Keratinocyte (primary cell): ENCODE results near the gene FZR1. TPM values are rescaled to one million over a fixed set of nuclear protein-coding genes. Genes with fewer than 3 reads are reported as not detected.
"Not testable (repeated sequence)": the region's sequence is repeated elsewhere in the genome, so short reads cannot be mapped to it uniquely, and the experiment has no call there.

Source experiments
- DNase-seq: peaks from one replicate; pipeline ENCODE4 v3.0.0-alpha.2; 2011; ENCODE audit warnings: low read depth, missing footprints, low spot score
- FAIRE-seq: peaks from 2 replicates; lab custom pipeline; 2011; peaks lifted over from hg19 to GRCh38; lab: Jason Lieb, UNC
- H2AFZ ChIP-seq: 2 replicates; pipeline ENCODE4 v1.6.0; 2012; ENCODE audit warnings: low read length, control low read depth, inconsistent platforms; ENCODE audit not compliant: control insufficient read depth
- H3K27ac ChIP-seq: 2 replicates; pipeline ENCODE4 v1.5.1; 2011; ENCODE audit warnings: low read length; ENCODE audit not compliant: control insufficient read depth, insufficient read depth
- H3K27me3 ChIP-seq: 3 replicates; pipeline ENCODE4 v1.6.0; 2011; ENCODE audit warnings: low read length; ENCODE audit not compliant: control insufficient read depth, insufficient read depth; ENCODE audit errors: extremely low read depth
- H3K36me3 ChIP-seq, 2 experiments: 2 replicates in 1 of 2; 3 replicates in 1 of 2; pipeline ENCODE4 v1.5.1; 2011; ENCODE audit warnings: low read length in 2 of 2, mild to moderate bottlenecking in 1 of 2; ENCODE audit not compliant: control insufficient read depth in 2 of 2, insufficient read depth in 2 of 2; ENCODE audit errors: extremely low read depth in 1 of 2
- H3K4me1 ChIP-seq: 3 replicates; pipeline ENCODE4 v1.5.1; 2011; ENCODE audit warnings: low read length; ENCODE audit not compliant: control insufficient read depth, insufficient read depth; ENCODE audit errors: extremely low read depth
- H3K4me2 ChIP-seq: 3 replicates; pipeline ENCODE4 v1.6.0; 2011; ENCODE audit warnings: low read depth, low read length; ENCODE audit not compliant: control insufficient read depth, insufficient read depth; ENCODE audit errors: extremely low read depth
- H3K4me3 ChIP-seq, 3 experiments: fragments of 200-600 bp in 1 of 3; sonication (generic) in 1 of 3; 2 replicates in 2 of 3; 3 replicates in 1 of 3; pipeline ENCODE4 v1.5.1; 2011 to 2016; ENCODE audit warnings: low read length in 3 of 3, mild to moderate bottlenecking in 3 of 3, control low read depth in 2 of 3, inconsistent platforms in 1 of 3, low read depth in 1 of 3, mixed read lengths in 1 of 3, mixed run types in 1 of 3, moderate library complexity in 1 of 3; ENCODE audit not compliant: control insufficient read depth in 2 of 3, insufficient read depth in 2 of 3; ENCODE audit errors: extremely low read depth in 1 of 3
- H3K79me2 ChIP-seq: 2 replicates; pipeline ENCODE4 v1.6.0; 2012; ENCODE audit warnings: low read length; ENCODE audit not compliant: control insufficient read depth, insufficient read depth
- H3K9ac ChIP-seq: 3 replicates; pipeline ENCODE4 v1.6.0; 2011; ENCODE audit warnings: low read length; ENCODE audit not compliant: control insufficient read depth, insufficient read depth; ENCODE audit errors: extremely low read depth
- H3K9me1 ChIP-seq: 3 replicates; pipeline ENCODE4 v1.6.0; 2011; ENCODE audit warnings: low read length; ENCODE audit not compliant: control insufficient read depth, insufficient read depth; ENCODE audit errors: extremely low read depth
- H3K9me3 ChIP-seq: 2 replicates; pipeline ENCODE4 v1.5.1; 2012; ENCODE audit warnings: low read depth, low read length; ENCODE audit not compliant: control insufficient read depth
- H4K20me1 ChIP-seq: 3 replicates; pipeline ENCODE4 v1.6.0; 2011; ENCODE audit warnings: low read length; ENCODE audit not compliant: control insufficient read depth, insufficient read depth; ENCODE audit errors: extremely low read depth
- EZH2 ChIP-seq: IDR thresholded peaks from one replicate; pipeline ENCODE4 v1.6.1; 2012; ENCODE audit warnings: inconsistent platforms, mild to moderate bottlenecking, low read length, moderate library complexity
- dilution Hi-C: fragments of 300-500 bp; cut with MboI; formaldehyde crosslinking; loops from one replicate; pipeline ENCODE4 v1.7.0; 2020; ENCODE audit warnings: low sequenced_read_pairs; ENCODE audit not compliant: extremely low pct_ligation_motif_present
- polyA plus RNA-seq, 5 experiments: library from polyadenylated mRNA; depleted of rRNA in 3 of 5; stranded (reverse) in 3 of 5; stranded (forward) in 1 of 5; unstranded in 1 of 5; fragments of >200 nt; gene quantifications; 1 replicate in 1 of 5; 2 replicates in 3 of 5; 3 replicates in 1 of 5; pipeline versions ENCODE4 v1.2.1 to v1.2.3, GENCODE V29; 2011 to 2012; ENCODE audit warnings: missing spikeins in 2 of 5, low read depth in 1 of 5, low replicate concordance in 1 of 5
- TF ChIP-seq, protein P1 (sequence below), 3 experiments: IDR thresholded peaks in 1 of 3; conservative IDR thresholded peaks in 1 of 3; optimal IDR thresholded peaks in 1 of 3; 2 replicates in 2 of 3; 3 replicates in 1 of 3; pipeline versions ENCODE3 to v1.5.1; 2011; ENCODE audit warnings: low read length in 3 of 3, mild to moderate bottlenecking in 3 of 3, moderate library complexity in 2 of 3, control low read depth in 1 of 3, inconsistent platforms in 1 of 3; ENCODE audit not compliant: insufficient read depth in 2 of 3; ENCODE audit errors: extremely low read depth in 1 of 3

FZR1 gene
- polyA plus RNA-seq, 1 donor (not counting 4 experiments of a cell fraction or from before 2014, with no cell fraction given) = 23.3 TPM

GRCh38 chr19:3528080-3528479 is 22.0 kb downstream of the FZR1 start:
- Histone ChIP-seq H3K27me3 (no peaks in the 10 kb centered on the region), H3K9me3 (no peaks in the 10 kb centered on the region), H3K79me2 (peaks cover 14% of the 10 kb centered on the region), H2AFZ (no peak overlapping the region), H3K4me1 (no peaks in the 10 kb centered on the region), H3K4me2 (no peak overlapping the region), H4K20me1 (peaks cover 6% of the 10 kb centered on the region), H3K9ac (no peak overlapping the region), H3K9me1 (no peaks in the 10 kb centered on the region), H3K36me3 (peaks cover 20 to 31% of the 10 kb centered on the region in 2 experiments), H3K4me3 (no peak overlapping the region), H3K27ac (no peak overlapping the region)
- TF ChIP-seq EZH2 = no peak
- TF ChIP-seq, protein P1, sequence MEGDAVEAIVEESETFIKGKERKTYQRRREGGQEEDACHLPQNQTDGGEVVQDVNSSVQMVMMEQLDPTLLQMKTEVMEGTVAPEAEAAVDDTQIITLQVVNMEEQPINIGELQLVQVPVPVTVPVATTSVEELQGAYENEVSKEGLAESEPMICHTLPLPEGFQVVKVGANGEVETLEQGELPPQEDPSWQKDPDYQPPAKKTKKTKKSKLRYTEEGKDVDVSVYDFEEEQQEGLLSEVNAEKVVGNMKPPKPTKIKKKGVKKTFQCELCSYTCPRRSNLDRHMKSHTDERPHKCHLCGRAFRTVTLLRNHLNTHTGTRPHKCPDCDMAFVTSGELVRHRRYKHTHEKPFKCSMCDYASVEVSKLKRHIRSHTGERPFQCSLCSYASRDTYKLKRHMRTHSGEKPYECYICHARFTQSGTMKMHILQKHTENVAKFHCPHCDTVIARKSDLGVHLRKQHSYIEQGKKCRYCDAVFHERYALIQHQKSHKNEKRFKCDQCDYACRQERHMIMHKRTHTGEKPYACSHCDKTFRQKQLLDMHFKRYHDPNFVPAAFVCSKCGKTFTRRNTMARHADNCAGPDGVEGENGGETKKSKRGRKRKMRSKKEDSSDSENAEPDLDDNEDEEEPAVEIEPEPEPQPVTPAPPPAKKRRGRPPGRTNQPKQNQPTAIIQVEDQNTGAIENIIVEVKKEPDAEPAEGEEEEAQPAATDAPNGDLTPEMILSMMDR (optimal IDR thresholded peaks at IDR 0.05 in 1 of 3, IDR thresholded peaks at IDR 0.05 in 1 of 3, conservative IDR thresholded peaks at IDR 0.05 in 1 of 3; ENCODE audit: extremely low read depth in 1 of 3, insufficient read depth in 2 of 3, low read length in 3 of 3) = no peak
- DNase-seq = no peak
- dilution Hi-C loops = no loop called here
- FAIRE-seq = no peak

DNA sequence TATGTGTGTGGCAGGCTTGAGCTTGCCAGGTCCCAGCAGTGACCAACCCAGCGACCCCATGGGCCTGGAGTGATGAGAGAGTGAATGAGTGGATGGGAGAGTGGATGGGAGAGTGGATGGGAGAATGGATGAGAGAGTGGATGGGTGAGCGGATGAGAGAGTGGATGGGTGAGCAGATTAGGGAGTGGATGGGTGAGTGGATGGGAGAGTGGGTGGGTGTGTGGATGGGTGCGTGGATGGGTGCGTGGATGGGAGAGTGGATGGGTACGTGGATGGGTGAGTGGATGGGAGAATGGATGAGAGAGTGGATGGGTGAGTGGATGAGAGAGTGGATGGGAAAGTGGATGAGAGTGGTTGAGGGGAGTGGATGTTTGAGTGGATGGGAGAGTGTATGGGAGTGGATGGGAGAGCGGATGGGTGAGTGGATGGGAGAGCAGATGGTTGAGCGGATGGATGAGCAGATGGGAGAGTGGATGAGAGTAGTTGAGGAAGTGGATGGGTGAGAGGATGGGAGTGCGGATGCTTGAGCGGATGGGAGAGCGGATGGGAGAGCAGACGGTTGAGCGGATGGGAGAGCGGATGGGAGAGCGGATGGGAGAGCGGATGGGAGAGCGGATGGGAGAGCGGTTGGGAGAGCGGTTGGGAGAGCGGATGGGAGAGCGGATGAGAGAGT is 22.6 kb downstream of the FZR1 start:
- Histone ChIP-seq H3K79me2 (peaks cover 8% of the 10 kb centered on the region), H3K4me3 (no peak overlapping the region), H3K4me2 (no peak overlapping the region), H3K9me3 (no peaks in the 10 kb centered on the region), H3K36me3 (peaks cover 20 to 33% of the 10 kb centered on the region in 2 experiments), H3K4me1 (no peaks in the 10 kb centered on the region), H3K9ac (no peak overlapping the region), H3K9me1 (no peaks in the 10 kb centered on the region), H2AFZ (no peak overlapping the region), H4K20me1 (peaks cover 5% of the 10 kb centered on the region), H3K27ac (no peak overlapping the region), H3K27me3 (no peaks in the 10 kb centered on the region)
- dilution Hi-C loops = no loop called here
- TF ChIP-seq, protein P1 (optimal IDR thresholded peaks at IDR 0.05 in 1 of 3, IDR thresholded peaks at IDR 0.05 in 1 of 3, conservative IDR thresholded peaks at IDR 0.05 in 1 of 3; ENCODE audit: extremely low read depth in 1 of 3, insufficient read depth in 2 of 3, low read length in 3 of 3) = no peak
- no peak for TF ChIP-seq EZH2
- DNase-seq = no peak
- FAIRE-seq = no peak

DNA sequence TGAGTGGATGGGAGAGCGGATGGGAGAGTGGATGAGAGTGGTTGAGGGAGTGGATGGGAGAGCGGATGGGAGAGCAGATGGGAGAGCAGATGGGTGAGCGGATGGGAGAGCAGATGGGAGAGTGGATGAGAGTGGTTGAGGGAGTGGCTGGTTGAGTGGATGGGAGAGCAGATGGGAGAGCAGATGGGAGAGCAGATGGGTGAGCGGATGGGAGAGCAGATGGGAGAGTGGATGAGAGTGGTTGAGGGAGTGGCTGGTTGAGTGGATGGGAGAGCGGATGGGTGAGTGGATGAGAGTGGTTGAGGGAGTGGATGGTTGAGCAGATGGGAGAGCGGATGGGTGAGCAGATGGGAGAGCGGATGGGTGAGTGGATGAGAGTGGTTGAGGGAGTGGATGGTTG is 23.2 kb downstream of the FZR1 start:
- H3K9me3 ChIP-seq, H3K9me1 ChIP-seq, H3K4me2 ChIP-seq, H3K79me2 ChIP-seq, FAIRE-seq, H3K4me3 ChIP-seq, H3K9ac ChIP-seq, H3K27me3 ChIP-seq, H3K4me1 ChIP-seq, H3K27ac ChIP-seq, DNase-seq, H4K20me1 ChIP-seq, dilution Hi-C loops, H2AFZ ChIP-seq: not testable (repeated sequence)
- H3K36me3 ChIP-seq = peaks cover 14 to 31% of the 10 kb centered on the region in 2 experiments
